Nephron (organoid): ENCODE data around the gene CLUH.

Experiments used
- H3K27ac Mint-ChIP-seq, 3 experiments: 2 replicates each; pipeline ENCODE4 v1.8.0; 2020; ENCODE audit warnings: mixed read lengths in 3 of 3, mild to moderate bottlenecking in 2 of 3, moderate library complexity in 1 of 3
- H3K27me3 Mint-ChIP-seq: 2 replicates; pipeline ENCODE4 v1.8.0; 2021; ENCODE audit warnings: low read depth, mild to moderate bottlenecking, moderate library complexity, mixed read lengths
- H3K36me3 Mint-ChIP-seq: 2 replicates; pipeline ENCODE4 v1.8.0; 2020; ENCODE audit warnings: low read depth, mixed read lengths
- H3K4me1 Mint-ChIP-seq: 2 replicates; pipeline ENCODE4 v1.8.0; 2020; ENCODE audit warnings: mixed read lengths
- H3K4me3 Mint-ChIP-seq, 3 experiments: 2 replicates each; pipeline ENCODE4 v1.8.0; 2020; ENCODE audit warnings: mild to moderate bottlenecking in 3 of 3, mixed read lengths in 3 of 3, moderate library complexity in 2 of 3
- H3K9me3 Mint-ChIP-seq: 2 replicates; pipeline ENCODE4 v1.8.0; 2020; ENCODE audit warnings: mixed read lengths
- CTCF ChIP-seq, 3 experiments: fragments of 200-600 bp; sonication (generic); IDR thresholded peaks; one replicate each; pipeline ENCODE4 v1.5.0; 2021; ENCODE audit warnings: antibody characterized with exemption in 3 of 3; ENCODE audit not compliant: unreplicated experiment in 3 of 3

Gene CLUH

GRCh38 chr17:2723997-2724783 is 12.6 kb upstream of the CLUH start:
- H3K9me3 Mint-ChIP-seq: no peaks in the 10 kb centered on the region
- H3K27ac Mint-ChIP-seq: no peak overlapping the region
- H3K4me1 Mint-ChIP-seq: no peaks in the 10 kb centered on the region
- no peak for TF ChIP-seq CTCF (IDR thresholded peaks at IDR 0.05; ENCODE audit: unreplicated experiment in 3 of 3)
- H3K36me3 Mint-ChIP-seq: no peaks in the 10 kb centered on the region
- peak overlapping the region; percentile 34 to 58 (median 58) for H3K4me3 Mint-ChIP-seq
- H3K27me3 Mint-ChIP-seq: peaks cover 71% of the 10 kb centered on the region

- Mint-ChIP-seq H3K4me1 (no peaks in the 10 kb centered on the region), H3K9me3 (no peaks in the 10 kb centered on the region), H3K27ac (no peak overlapping the region), H3K4me3 (peak overlapping the region; percentile 48 to 62 (median 52)), H3K27me3 (peaks cover 68% of the 10 kb centered on the region), H3K36me3 (no peaks in the 10 kb centered on the region)
- TF ChIP-seq CTCF (IDR thresholded peaks at IDR 0.05; ENCODE audit: unreplicated experiment in 3 of 3): no peak
Measured at GRCh38 chr17:2723505-2723996, 12.0 kb upstream of the CLUH start.

- H3K36me3 Mint-ChIP-seq: no peaks in the 10 kb centered on the region
- H3K4me3 Mint-ChIP-seq: no peak overlapping the region
- TF ChIP-seq CTCF (IDR thresholded peaks at IDR 0.05; ENCODE audit: unreplicated experiment in 3 of 3): no peak
- H3K27ac Mint-ChIP-seq: no peak overlapping the region
- H3K27me3 Mint-ChIP-seq: peaks cover 62% of the 10 kb centered on the region
- no peaks in the 10 kb centered on the region for H3K4me1 Mint-ChIP-seq
- no peaks in the 10 kb centered on the region for H3K9me3 Mint-ChIP-seq
Measured at GRCh38 chr17:2722611-2723010, 11.0 kb upstream of the CLUH start.

- Mint-ChIP-seq H3K27me3 (peaks cover 53% of the 10 kb centered on the region), H3K4me3 (no peak overlapping the region), H3K4me1 (no peaks in the 10 kb centered on the region), H3K9me3 (no peaks in the 10 kb centered on the region), H3K36me3 (no peaks in the 10 kb centered on the region), H3K27ac (no peak overlapping the region)
- no peak for TF ChIP-seq CTCF (IDR thresholded peaks at IDR 0.05; ENCODE audit: unreplicated experiment in 3 of 3)
Measured at GRCh38 chr17:2721603-2722002, 10.0 kb upstream of the CLUH start.

- Mint-ChIP-seq H3K27me3 (peaks cover 40% of the 10 kb centered on the region), H3K4me1 (no peaks in the 10 kb centered on the region), H3K9me3 (no peaks in the 10 kb centered on the region), H3K36me3 (no peaks in the 10 kb centered on the region), H3K27ac (no peak overlapping the region), H3K4me3 (no peak overlapping the region)
- TF ChIP-seq CTCF (IDR thresholded peaks at IDR 0.05; ENCODE audit: unreplicated experiment in 3 of 3): no peak
Measured at GRCh38 chr17:2719861-2720260, 8.3 kb upstream of the CLUH start.
